NT2/D1 (cell line): ENCODE results near the gene TTLL1.
A peak's percentile ranks its signal among the peaks of the same experiment; 100 is the strongest.
"Not testable (repeated sequence)": the region's sequence is repeated elsewhere in the genome, so short reads cannot be mapped to it uniquely, and the experiment has no call there.

Experiments
- DNase-seq: peaks from one replicate; pipeline ENCODE4 v3.0.0-alpha.2; 2011; ENCODE audit warnings: low read depth, low spot score
- H3K27me3 ChIP-seq: 2 replicates; pipeline ENCODE4 v1.6.0; 2011; ENCODE audit warnings: mild to moderate bottlenecking; ENCODE audit not compliant: insufficient read length, insufficient read depth
- H3K36me3 ChIP-seq: 2 replicates; pipeline ENCODE4 v1.6.1; 2011; ENCODE audit warnings: mild to moderate bottlenecking, low read length, mixed read lengths; ENCODE audit not compliant: insufficient read depth, insufficient read length
- H3K4me1 ChIP-seq: 2 replicates; pipeline ENCODE4 v1.5.1; 2011; ENCODE audit not compliant: insufficient read depth, insufficient read length
- H3K4me3 ChIP-seq: 2 replicates; pipeline ENCODE4 v1.5.1; 2011; ENCODE audit warnings: low read depth; ENCODE audit not compliant: insufficient read length
- H3K9ac ChIP-seq: 2 replicates; pipeline ENCODE4 v1.6.0; 2011; ENCODE audit warnings: low read depth; ENCODE audit not compliant: insufficient read length
- H3K9me3 ChIP-seq: 2 replicates; pipeline ENCODE4 v1.5.1; 2011; ENCODE audit warnings: mild to moderate bottlenecking, low read length; ENCODE audit not compliant: insufficient read depth
- SUZ12 ChIP-seq: IDR thresholded peaks from 2 replicates; pipeline ENCODE4 v1.6.1; 2011; ENCODE audit not compliant: insufficient read length, insufficient read depth; ENCODE audit errors: extremely low read depth
- YY1 ChIP-seq: IDR thresholded peaks from 2 replicates; pipeline ENCODE4 v1.6.1; 2011; ENCODE audit not compliant: insufficient read length, insufficient read depth
- ZNF274 ChIP-seq: IDR thresholded peaks from 2 replicates; pipeline ENCODE4 v1.6.1; 2011; ENCODE audit warnings: mild to moderate bottlenecking, low read depth, low read length

TTLL1 gene

DNA sequence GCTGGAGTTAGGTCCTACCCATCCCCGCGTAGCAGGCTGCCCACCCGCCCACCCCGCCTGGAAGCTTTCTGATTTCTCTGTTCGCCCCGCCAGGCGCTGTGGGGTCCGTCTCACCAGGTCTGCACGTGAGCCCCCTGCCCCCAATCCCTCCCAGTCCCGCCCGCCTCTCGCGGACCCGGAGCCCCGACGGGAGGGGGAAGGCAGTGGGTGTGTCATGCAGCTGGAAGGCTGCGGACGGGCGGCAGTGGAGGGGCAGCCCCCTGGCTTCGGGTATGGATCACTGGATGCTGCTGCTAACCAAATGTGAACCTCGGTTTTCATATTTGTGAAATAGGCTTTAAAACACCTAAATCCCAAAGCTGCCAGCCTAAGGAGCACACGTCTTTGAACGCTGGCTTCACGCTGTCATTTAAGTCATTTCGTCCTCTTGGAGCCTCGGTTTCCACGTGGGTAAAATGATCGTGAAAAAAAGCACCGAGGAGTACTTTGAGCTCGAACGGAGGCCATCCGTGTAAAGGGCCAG lies 20.8 kb upstream of the TTLL1 start:
- no peak for DNase-seq
- peaks cover 8% of the 10 kb centered on the region for H3K4me1 ChIP-seq
- H3K36me3 ChIP-seq: no peaks in the 10 kb centered on the region
- peaks cover 14% of the 10 kb centered on the region for H3K27me3 ChIP-seq
- peak overlapping the region; percentile 19 for H3K4me3 ChIP-seq
- no peaks in the 10 kb centered on the region for H3K9me3 ChIP-seq
- TF ChIP-seq SUZ12 (no peak), YY1 (no peak), ZNF274 (no peak)
- peak overlapping the region; percentile 1 for H3K9ac ChIP-seq

DNA sequence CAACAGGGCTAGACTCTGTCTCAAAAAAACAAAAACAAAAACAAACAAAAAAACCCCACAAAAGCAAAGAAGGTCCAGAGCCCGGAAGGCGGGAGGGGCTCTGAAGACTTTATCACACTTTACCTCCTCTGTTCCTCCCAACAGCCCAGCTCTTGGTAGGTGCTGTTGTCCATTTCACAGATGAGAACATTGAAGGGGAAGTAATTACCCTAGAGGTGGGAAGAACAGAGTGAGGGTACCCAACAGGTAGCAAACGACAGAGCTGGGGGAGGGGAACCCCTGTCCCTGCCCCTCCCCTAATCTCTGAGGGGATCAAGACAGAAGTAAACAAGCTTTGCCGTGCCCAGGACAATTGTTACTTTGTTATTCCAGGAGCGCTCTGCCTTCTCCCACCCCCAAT lies 20.3 kb upstream of the TTLL1 start:
- H3K4me1 ChIP-seq: peaks cover 5% of the 10 kb centered on the region
- no peak for TF ChIP-seq YY1
- no peak for TF ChIP-seq SUZ12
- TF ChIP-seq ZNF274: no peak
- peaks cover 14% of the 10 kb centered on the region for H3K27me3 ChIP-seq
- H3K4me3 ChIP-seq: no peak overlapping the region
- peak; percentile 40 for DNase-seq
- no peaks in the 10 kb centered on the region for H3K36me3 ChIP-seq
- H3K9me3 ChIP-seq: no peaks in the 10 kb centered on the region
- no peak overlapping the region for H3K9ac ChIP-seq

- no peak for DNase-seq
- Histone ChIP-seq H3K4me3 (no peak overlapping the region), H3K27me3 (peaks cover 6% of the 10 kb centered on the region)
These were observed 17.1 kb upstream of the TTLL1 start for GRCh38 chr22:43106302-43106701.

DNA sequence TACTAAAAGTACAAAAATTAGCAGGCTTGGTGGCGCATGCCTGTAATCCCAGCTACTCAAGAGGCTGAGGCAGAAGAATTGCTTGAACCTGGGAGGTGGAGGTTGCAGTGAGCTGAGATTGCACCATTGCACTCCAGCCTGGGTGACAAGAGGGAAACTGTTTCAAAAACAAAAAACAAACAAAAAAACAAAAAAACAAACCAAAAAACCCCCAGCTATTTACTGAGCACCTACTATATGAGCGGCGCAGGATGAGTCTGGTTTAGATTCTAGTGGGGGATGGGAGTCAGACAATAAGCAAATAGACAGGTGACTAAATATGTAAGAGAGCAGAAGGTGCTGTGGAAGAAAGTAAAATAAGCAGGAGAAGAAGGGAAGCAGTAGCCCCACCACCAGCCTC lies 15.8 kb upstream of the TTLL1 start:
- not testable (repeated sequence) for H3K27me3 ChIP-seq, H3K9me3 ChIP-seq, H3K4me1 ChIP-seq, H3K36me3 ChIP-seq, DNase-seq, H3K9ac ChIP-seq, H3K4me3 ChIP-seq

More at GRCh38 chr22:43106302-43106701, 17.1 kb upstream of the TTLL1 start:
- no peak overlapping the region for H3K9ac ChIP-seq
- peaks cover under 1% of the 10 kb centered on the region for H3K4me1 ChIP-seq
- H3K36me3 ChIP-seq: no peaks in the 10 kb centered on the region
- TF ChIP-seq SUZ12 (no peak), YY1 (no peak), ZNF274 (no peak)
- H3K9me3 ChIP-seq: no peaks in the 10 kb centered on the region

DNA sequence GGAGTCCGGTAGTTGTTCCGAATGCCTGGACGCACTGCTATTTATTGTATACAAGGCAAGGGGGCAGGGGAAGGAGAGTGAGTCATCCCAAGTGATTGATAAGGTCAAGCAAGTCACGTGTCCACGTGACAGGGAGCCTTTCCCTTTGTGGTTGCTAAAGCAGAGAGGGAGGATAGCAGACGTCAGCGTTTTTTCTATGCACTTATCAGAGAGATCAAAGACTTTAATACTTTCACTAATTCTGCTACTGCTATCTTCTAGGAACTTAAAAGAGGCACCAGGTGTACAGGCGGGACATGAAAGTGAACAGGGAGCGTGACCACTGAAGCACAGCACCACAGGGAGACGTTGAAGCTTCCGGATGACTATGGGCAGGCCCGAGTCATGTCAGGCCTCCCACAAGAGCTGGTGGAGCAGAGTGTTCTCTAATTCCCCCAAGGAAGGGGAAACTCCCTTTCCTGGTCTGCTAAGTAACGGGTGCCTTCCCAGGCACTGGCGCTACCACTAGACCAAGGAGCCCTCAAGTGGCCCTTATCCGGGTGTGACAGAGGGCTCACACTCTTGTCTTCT lies 14.9 kb upstream of the TTLL1 start:
- H3K9ac ChIP-seq: not testable (repeated sequence)

GRCh38 chr22:43101306-43101705 lies 12.1 kb upstream of the TTLL1 start:
- Histone ChIP-seq H3K4me3 (no peak overlapping the region), H3K27me3 (no peaks in the 10 kb centered on the region), H3K9ac (no peak overlapping the region), H3K4me1 (no peaks in the 10 kb centered on the region), H3K36me3 (no peaks in the 10 kb centered on the region), H3K9me3 (peaks cover 11% of the 10 kb centered on the region; the same call in 1 of the 2 replicates)
- DNase-seq: no peak
- TF ChIP-seq ZNF274 (no peak), YY1 (no peak), SUZ12 (no peak)

More for the DNA sequence above, 14.9 kb upstream of the TTLL1 start:
- DNase-seq, H3K9me3 ChIP-seq, H3K27me3 ChIP-seq, H3K36me3 ChIP-seq, H3K4me3 ChIP-seq, H3K4me1 ChIP-seq: not testable (repeated sequence)

- TF ChIP-seq ZNF274: no peak
- TF ChIP-seq YY1: no peak
- TF ChIP-seq SUZ12: no peak
- no peaks in the 10 kb centered on the region for H3K36me3 ChIP-seq
- H3K9ac ChIP-seq: no peak overlapping the region
- no peak overlapping the region for H3K4me3 ChIP-seq
- H3K9me3 ChIP-seq: peaks cover 19% of the 10 kb centered on the region; the same call in 1 of the 2 replicates
- no peak for DNase-seq
- no peaks in the 10 kb centered on the region for H3K4me1 ChIP-seq
- H3K27me3 ChIP-seq: no peaks in the 10 kb centered on the region
These were observed 11.0 kb upstream of the TTLL1 start for GRCh38 chr22:43100225-43100624.

- TF ChIP-seq SUZ12 (no peak), YY1 (no peak), ZNF274 (no peak)
- Histone ChIP-seq H3K9me3 (peaks cover 20% of the 10 kb centered on the region; the same call in 1 of the 2 replicates), H3K36me3 (no peaks in the 10 kb centered on the region), H3K27me3 (no peaks in the 10 kb centered on the region), H3K9ac (no peak overlapping the region), H3K4me3 (no peak overlapping the region), H3K4me1 (peaks cover 2% of the 10 kb centered on the region)
- DNase-seq: no peak
These were observed 9.9 kb upstream of the TTLL1 start for GRCh38 chr22:43099095-43099494.
